NCI-H748 treated with DMSO at 0.1 percent for 48 hours (cell line): ENCODE data around the gene STRC.
"Not testable (repeated sequence)": the region's sequence is repeated elsewhere in the genome, so short reads cannot be mapped to it uniquely, and the experiment has no call there.

ENCODE experiments used
- DNase-seq: peaks from one replicate; lab custom pipeline; 2025; lab: John Stamatoyannopoulos, UW

The STRC gene

DNA sequence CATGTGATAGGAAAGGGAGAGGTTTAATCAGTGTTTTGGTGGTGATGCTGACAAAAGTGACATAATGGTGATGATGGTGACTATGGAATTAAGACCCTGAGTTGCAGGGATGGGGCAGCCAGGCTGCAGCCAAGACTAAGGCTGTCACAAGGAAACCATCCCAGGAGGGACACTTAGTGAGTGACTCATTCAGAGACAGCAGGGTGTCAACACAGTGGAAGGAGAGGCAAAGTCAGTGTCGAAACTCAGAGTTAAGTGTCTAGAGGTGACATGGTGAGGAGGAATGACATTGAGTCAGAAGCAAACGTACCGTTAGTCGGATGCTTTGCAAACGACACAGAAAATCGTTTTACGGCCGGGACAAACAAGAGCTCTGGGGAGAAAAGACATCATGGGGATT is 54.8 kb downstream of the STRC start:
- not testable (repeated sequence) for DNase-seq

DNA sequence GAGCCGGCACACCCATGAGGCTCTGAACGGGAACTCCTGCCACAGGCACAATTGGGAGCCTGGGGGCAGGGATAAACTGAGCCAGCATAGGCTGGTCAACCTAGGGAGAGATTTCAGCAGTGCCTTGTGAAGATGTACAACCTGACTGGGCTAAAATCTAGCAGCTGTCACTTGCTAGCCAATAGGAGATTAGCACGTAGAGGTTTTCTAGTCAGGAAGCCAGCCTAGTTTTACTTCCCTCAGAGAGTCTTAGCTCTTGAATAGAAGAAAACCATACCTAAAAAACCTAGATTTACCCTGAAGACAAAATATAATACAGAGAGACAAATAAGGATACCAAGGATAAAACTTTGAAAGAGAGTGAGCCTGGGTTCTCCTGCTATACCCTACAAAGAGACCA is 55.8 kb downstream of the STRC start:
- not testable (repeated sequence) for DNase-seq

DNA sequence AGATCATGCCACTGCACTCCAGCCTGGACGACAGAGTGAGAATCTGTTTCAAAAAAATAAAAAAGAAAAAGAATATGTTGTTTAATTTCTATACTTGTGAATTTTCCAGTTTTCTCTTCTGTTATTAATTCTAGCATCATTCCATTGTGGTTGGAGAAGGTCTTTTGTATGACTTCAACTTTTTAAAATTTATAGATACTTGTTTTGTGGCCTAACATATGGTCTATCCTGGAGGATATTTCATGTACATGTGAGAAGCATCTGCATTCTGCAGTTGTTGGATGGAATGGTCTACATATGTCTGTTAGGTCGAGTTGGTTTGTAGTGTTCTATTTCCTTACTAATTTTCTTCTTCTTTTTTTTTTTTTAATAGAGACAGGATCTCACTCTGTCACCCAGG is 65.6 kb downstream of the STRC start:
- no peak for DNase-seq

DNA sequence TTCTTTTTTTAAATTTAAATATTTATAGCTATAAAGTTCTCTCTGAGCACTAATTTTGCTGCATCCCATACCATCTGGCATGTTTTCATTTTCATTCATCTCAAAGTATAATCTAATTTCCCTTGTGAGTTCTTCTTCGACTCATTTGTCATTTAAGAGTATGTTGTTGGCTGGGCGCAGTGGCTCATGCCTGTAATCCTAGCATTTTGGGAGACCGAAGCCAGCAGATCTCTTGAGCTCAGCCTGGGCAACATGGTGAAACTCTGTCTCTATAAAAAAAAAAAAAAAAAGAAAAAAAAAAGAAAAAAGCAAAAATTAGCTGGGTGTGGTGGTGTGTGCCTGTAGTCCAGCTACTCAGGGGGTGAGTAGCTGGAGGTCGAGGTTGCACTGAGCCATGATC is 66.3 kb downstream of the STRC start:
- DNase-seq, result no peak

DNA sequence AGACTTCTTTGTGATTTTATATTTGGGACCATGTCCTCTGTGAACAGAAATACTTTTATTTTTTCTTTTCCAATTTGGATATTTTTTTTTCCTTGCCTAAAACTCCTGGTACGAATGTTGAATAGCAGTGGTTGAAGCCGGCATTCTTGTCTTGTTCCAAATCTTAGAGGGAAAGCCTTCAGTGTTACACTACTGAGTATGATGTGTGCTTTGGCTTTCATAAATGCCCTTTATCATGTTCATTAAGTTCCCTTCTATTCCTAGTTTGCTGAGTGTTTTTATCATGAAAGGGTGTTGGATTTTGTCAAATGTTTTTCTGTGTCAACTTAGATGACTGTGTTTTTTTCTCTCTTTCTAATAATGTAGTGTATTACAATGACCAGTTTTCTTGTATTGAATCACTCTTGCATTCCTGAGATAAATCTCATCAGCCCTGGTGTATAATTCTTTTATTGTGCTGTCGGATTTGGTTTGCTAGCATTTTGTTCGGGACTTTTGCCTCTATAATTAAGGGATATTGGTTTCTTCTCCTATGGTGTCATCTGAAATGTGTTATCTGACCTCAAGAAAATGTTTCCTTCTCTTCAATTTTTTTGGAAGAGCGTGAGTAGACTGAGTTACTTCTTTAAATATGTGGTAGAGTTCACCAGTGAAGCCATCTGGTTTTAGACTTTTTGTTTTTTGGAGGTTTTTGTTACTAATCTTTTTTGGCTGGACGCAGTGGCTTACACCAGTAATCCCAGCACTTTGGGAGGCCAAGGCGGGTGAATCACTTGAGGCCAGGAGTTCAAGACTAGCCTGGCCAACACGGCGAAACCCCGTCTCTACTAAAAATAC is 67.9 kb downstream of the STRC start:
- DNase-seq, result no peak
